Measurements from ENCODE around the gene CDNF. TPM values are rescaled to one million over a fixed set of nuclear protein-coding genes. Genes with fewer than 3 reads are reported as not detected.

Gene CDNF
- total and polyA plus RNA-seq, 10 of the 15 experiments (the other 5 are each of a cell fraction or from before 2014, with no cell fraction given): 0.08 to 1.9 (median 0.77) TPM

- Histone ChIP-seq H3K4me1 (ENCODE audit: control insufficient read depth, insufficient read depth, low read length) (no peaks in the 10 kb centered on the region), H4K20me1 (ENCODE audit: control insufficient read depth, insufficient read depth) (no peaks in the 10 kb centered on the region), H3K9ac (ENCODE audit: control insufficient read depth, insufficient read depth, low read length) (no peak overlapping the region), H3K27me3 (replicated peaks in 1 of 2; ENCODE audit: control insufficient read depth in 2 of 2, insufficient read depth in 2 of 2, low read length in 1 of 2) (no peaks in the 10 kb centered on the region), H3K4me3 (no peak overlapping the region), H3K9me3 (replicated peaks; ENCODE audit: control insufficient read depth, insufficient read depth, low read length) (no peaks in the 10 kb centered on the region), H3K4me2 (ENCODE audit: control insufficient read depth, insufficient read depth) (no peak overlapping the region), H3K79me2 (ENCODE audit: control insufficient read depth, insufficient read depth, low read length) (no peaks in the 10 kb centered on the region), H2AFZ (ENCODE audit: control insufficient read depth, low read depth, low read length) (no peak overlapping the region), H3K36me3 (ENCODE audit: control insufficient read depth in 2 of 2, insufficient read depth in 2 of 2, low read length in 1 of 2) (no peaks in the 10 kb centered on the region), H3K27ac (ENCODE audit: control insufficient read depth, insufficient read depth) (no peak overlapping the region)
- intact Hi-C loops (cut with micrococcal nuclease; ENCODE audit: unreplicated experiment) (no loop called here), in situ Hi-C loops (cut with MboI) (no loop called here)
- ChIA-PET CTCF (interaction anchor here (0.8 to 1.7 kb wide), 4 partner anchors 208 to 317 kb away, joined by 3 to 4 read pairs (median 3); no protein-coding TSS in a partner anchor), SMC1A (ENCODE audit: uncharacterized antibody, unreplicated experiment) (no interaction called here), POLR2A (no interaction called here), RAD21 (ENCODE audit: unreplicated experiment) (interaction anchor here (0.7 kb wide), 1 partner anchor 151 kb away, joined by 3 read pairs; no protein-coding TSS in a partner anchor)
- FAIRE-seq (no peak), ATAC-seq (no peak), DNase-seq (ENCODE audit: low read depth, low spot score) (no peak)
- no TSS peak for BruUV-seq (replicated peaks)
- 75% methylated on average over 6 of the region's 6 CpGs for WGBS (ENCODE audit: insufficient coverage, insufficient replicate concordance, low lambda C conversion rate, missing lambda C conversion rate)
- TF ChIP-seq FOXK2 (IDR thresholded peaks at IDR 0.05): no peak
- no peak for TF ChIP-seq ZNF592 (IDR thresholded peaks at IDR 0.05)
- TF ChIP-seq PML (IDR thresholded peaks at IDR 0.05; ENCODE audit: low read length): no peak
- TF ChIP-seq SP1 (IDR thresholded peaks at IDR 0.05; ENCODE audit: low read depth, low read length): no peak
- no peak for TF ChIP-seq E4F1 (IDR thresholded peaks at IDR 0.05; ENCODE audit: borderline replicate concordance, partially characterized antibody)
- TF ChIP-seq BCLAF1 (IDR thresholded peaks at IDR 0.05): no peak
- no peak for TF ChIP-seq IRF3 (IDR thresholded peaks at IDR 0.05)
- no peak for TF ChIP-seq ELK1 (IDR thresholded peaks at IDR 0.05; ENCODE audit: low read depth, low read length)
- no peak for TF ChIP-seq POLR2A (IDR thresholded peaks at IDR 0.05; ENCODE audit: low read depth, low read length)
- no peak for TF ChIP-seq NKRF (conservative IDR thresholded peaks at IDR 0.05)
Observed at GRCh38 chr10:14815681-14816080, 22.2 kb downstream of the CDNF start.
